K562 (cell line): Measurements from ENCODE around the gene ANKZF1. TPM values are rescaled to one million over a fixed set of nuclear protein-coding genes. Genes with fewer than 3 reads are reported as not detected.

Experiments
- C11orf30 ChIP-seq: fragments of 450-650 bp; IDR thresholded peaks from 2 replicates; pipeline ENCODE4 v1.6.1; 2016; ENCODE audit warnings: low read depth, mild to moderate bottlenecking
- CTBP1 ChIP-seq: fragments of 450-650 bp; IDR thresholded peaks from 2 replicates; pipeline ENCODE4 v1.6.1; 2016; ENCODE audit warnings: borderline replicate concordance
- DLX4 ChIP-seq: fragments of 250-450 bp; sonication (Bioruptor Pico); IDR thresholded peaks from 2 replicates; pipeline ENCODE4 v1.6.1; 2021; ENCODE audit warnings: mild to moderate bottlenecking
- E4F1 ChIP-seq: fragments of 250-450 bp; sonication (Bioruptor Pico); IDR thresholded peaks from 2 replicates; pipeline ENCODE4 v1.5.0; 2021; ENCODE audit warnings: mild to moderate bottlenecking, borderline replicate concordance
- FIP1L1 ChIP-seq: fragments of 200-400 bp; formaldehyde crosslinking; IDR thresholded peaks from 2 replicates; pipeline ENCODE4 v1.6.1; 2018; ENCODE audit warnings: mild to moderate bottlenecking, low read depth, low read length; ENCODE audit not compliant: poor library complexity, severe bottlenecking
- HDAC6 ChIP-seq: IDR thresholded peaks from 2 replicates; pipeline ENCODE4 v1.6.1; 2012; ENCODE audit warnings: low read depth, mild to moderate bottlenecking, control low read depth, inconsistent platforms, low read length, moderate library complexity
- HMG20B ChIP-seq: fragments of 250-450 bp; sonication (Bioruptor Pico); IDR thresholded peaks from 2 replicates; pipeline ENCODE4 v1.5.0; 2021; ENCODE audit warnings: mild to moderate bottlenecking
- KAT8 ChIP-seq: fragments of 450-650 bp; IDR thresholded peaks from 2 replicates; pipeline ENCODE4 v1.6.1; 2016; ENCODE audit warnings: low read depth, mild to moderate bottlenecking
- KLF13 ChIP-seq: fragments of 450-650 bp; IDR thresholded peaks from 2 replicates; pipeline ENCODE4 v1.6.1; 2016; ENCODE audit warnings: missing genetic modification characterization, low read depth, mild to moderate bottlenecking, missing compliant biosample characterization, moderate library complexity, borderline replicate concordance
- MAZ ChIP-seq, 2 experiments: fragments of 450-650 bp in 1 of 2; sonication (generic) in 1 of 2; formaldehyde crosslinking; IDR thresholded peaks in 1 of 2; conservative IDR thresholded peaks in 1 of 2; 2 replicates each; pipeline versions ENCODE4 v1.4.0 to v1.5.0; 2020; ENCODE audit warnings: mild to moderate bottlenecking in 1 of 2, missing genetic modification reagents in 1 of 2
- MCM3 ChIP-seq: fragments of 450-650 bp; IDR thresholded peaks from 2 replicates; pipeline ENCODE4 v1.6.1; 2016
- MITF ChIP-seq: IDR thresholded peaks from 2 replicates; pipeline ENCODE4 v1.6.1; 2014; ENCODE audit warnings: antibody characterized with exemption
- MTA3 ChIP-seq: fragments of 450-650 bp; formaldehyde crosslinking; IDR thresholded peaks from 2 replicates; pipeline ENCODE4 v1.6.1; 2017; ENCODE audit warnings: mild to moderate bottlenecking, borderline replicate concordance
- MXI1 ChIP-seq: IDR thresholded peaks from 2 replicates; pipeline ENCODE4 v1.6.1; 2011; ENCODE audit warnings: low read depth, mild to moderate bottlenecking, improper control_type of control experiment, low read length
- NCOA4 ChIP-seq: fragments of 450-650 bp; IDR thresholded peaks from 2 replicates; pipeline ENCODE4 v1.6.1; 2018; ENCODE audit warnings: mild to moderate bottlenecking; ENCODE audit not compliant: partially characterized antibody
- NFE2 ChIP-seq: IDR thresholded peaks from 2 replicates; pipeline ENCODE4 v1.6.1; 2014; ENCODE audit warnings: antibody characterized with exemption, low read depth
- NONO ChIP-seq, 2 experiments: fragments of 200-400 bp in 1 of 2; fragments of 450-650 bp in 1 of 2; formaldehyde crosslinking in 1 of 2; IDR thresholded peaks; 2 replicates each; pipeline ENCODE4 v1.6.1; 2017; ENCODE audit warnings: low read depth in 2 of 2, mild to moderate bottlenecking in 2 of 2, moderate library complexity in 2 of 2, low read length in 1 of 2
- NRF1 ChIP-seq, 2 experiments: fragments of 450-650 bp; IDR thresholded peaks in 1 of 2; conservative IDR thresholded peaks in 1 of 2; 2 replicates each; pipeline ENCODE4 v1.6.1; 2014; ENCODE audit warnings: mild to moderate bottlenecking in 2 of 2
- RBM39 ChIP-seq: fragments of 200-400 bp; formaldehyde crosslinking; optimal IDR thresholded peaks from 2 replicates; pipeline ENCODE3; 2018; ENCODE audit warnings: low read depth, low read length
- RFX7 ChIP-seq: fragments of 250-450 bp; sonication (Bioruptor Pico); IDR thresholded peaks from 2 replicates; pipeline ENCODE4 v1.5.1; 2021; ENCODE audit warnings: mild to moderate bottlenecking
- SNRNP70 ChIP-seq: fragments of 200-400 bp; formaldehyde crosslinking; optimal IDR thresholded peaks from 2 replicates; pipeline ENCODE3; 2017; ENCODE audit warnings: low read depth, low read length
- ZNF175 ChIP-seq: fragments of 200-800 bp; sonication (Bioruptor generic); IDR thresholded peaks from 2 replicates; pipeline ENCODE4 v1.6.1; 2016; ENCODE audit warnings: low read depth, mild to moderate bottlenecking, missing genetic modification characterization, missing compliant biosample characterization
- ZNF232 ChIP-seq: sonication (generic); formaldehyde crosslinking; IDR thresholded peaks from 2 replicates; pipeline ENCODE4 v1.8.0; 2022; ENCODE audit warnings: mild to moderate bottlenecking, missing genetic modification reagents
- ZNF316 ChIP-seq: fragments of 450-650 bp; IDR thresholded peaks from 2 replicates; pipeline ENCODE4 v1.6.1; 2016
- ZNF444 ChIP-seq: fragments of 250-450 bp; sonication (Bioruptor Pico); IDR thresholded peaks from 2 replicates; pipeline ENCODE4 v1.4.0; 2020; ENCODE audit warnings: mild to moderate bottlenecking, moderate library complexity
- ZSCAN29 ChIP-seq: fragments of 450-650 bp; IDR thresholded peaks from 2 replicates; pipeline ENCODE4 v1.6.1; 2017
- polyA plus RNA-seq, 8 experiments: library from polyadenylated mRNA; depleted of rRNA in 4 of 8; stranded (reverse) in 5 of 8; unstranded in 3 of 8; fragments of >200 nt; fragmentation: Nextera tagmentation in 2 of 8; fragmentation: Illumina TruSeq in 1 of 8; extraction: Ambion mirVana in 2 of 8; extraction: Trizol in 1 of 8; gene quantifications; 2 replicates each; pipeline versions ENCODE4 v1.2.1 to v1.2.3, GENCODE V29; 2011 to 2014; ENCODE audit warnings: inconsistent platforms in 1 of 8, missing spikeins in 1 of 8
- total RNA-seq, 7 experiments: library from RNA; depleted of rRNA in 6 of 7; stranded (reverse); fragments of >200 nt in 6 of 7; fragmentation: Illumina TruSeq in 2 of 7; extraction: Trizol in 2 of 7; gene quantifications; 2 replicates each; pipeline versions ENCODE4 v1.2.1 to v1.2.3, GENCODE V29; 2011 to 2021; ENCODE audit warnings: low replicate concordance in 1 of 7

ANKZF1 gene
- total and polyA plus RNA-seq, 9 of the 15 experiments (the other 6 are each of a cell fraction or from before 2014, with no cell fraction given), result 3.1 to 60.6 (median 31.0) TPM

GRCh38 chr2:219277703-219278654, 48.4 kb downstream of the ANKZF1 start (continued):
- no peak for TF ChIP-seq E4F1
- TF ChIP-seq NCOA4, result no peak
- TF ChIP-seq NFE2, result no peak
- TF ChIP-seq MITF, result no peak
- peak; percentile 45; the same call in 1 of the 2 replicates for TF ChIP-seq CTBP1
- no peak for TF ChIP-seq RFX7 (CRISPR knock-in tag)
- TF ChIP-seq MAZ (CRISPR knock-in tag; conservative IDR thresholded peaks at IDR 0.05 in 1 of 2, IDR thresholded peaks at IDR 0.05 in 1 of 2), result 0 out of 4 replicates have a peak, but pooled peaks of 1 of the 2 experiments have one; percentile 41
- no peak for TF ChIP-seq DLX4 (CRISPR knock-in tag)
- TF ChIP-seq ZNF175, result no peak
- no peak for TF ChIP-seq KLF13 (tag)
- TF ChIP-seq SNRNP70, result no peak
- no peak for TF ChIP-seq NONO (IDR thresholded peaks at IDR 0.05; ENCODE audit: low read depth in 2 of 2, low read length in 1 of 2)
- TF ChIP-seq HDAC6, result no peak
- TF ChIP-seq ZNF316, result no peak
- TF ChIP-seq FIP1L1, result no peak
- TF ChIP-seq C11orf30, result no peak
- TF ChIP-seq RBM39, result no peak
- no peak for TF ChIP-seq MCM3
- TF ChIP-seq MXI1, result no peak
- no peak for TF ChIP-seq KAT8
- no peak for TF ChIP-seq HMG20B (CRISPR knock-in tag)
- TF ChIP-seq MTA3, result no peak
- no peak for TF ChIP-seq ZNF232 (CRISPR knock-in tag)
- TF ChIP-seq NRF1 (conservative IDR thresholded peaks at IDR 0.05 in 1 of 2, IDR thresholded peaks at IDR 0.05 in 1 of 2), result 0 out of 4 replicates have a peak, but pooled peaks of 1 of the 2 experiments have one; percentile 34
- TF ChIP-seq ZSCAN29, result no peak
- TF ChIP-seq ZNF444 (CRISPR knock-in tag), result no peak
